IMR-90 (cell line): ENCODE results near the gene TUB. TPM values are rescaled to one million over a fixed set of nuclear protein-coding genes. Genes with fewer than 3 reads are reported as not detected.

Experiments
- ATAC-seq: fragments of 200-7000 bp; cut with Tn5 transposase; 2 replicates; pipeline ENCODE4 v1.9.1; 2020; ENCODE audit warnings: low read depth, mild to moderate bottlenecking, moderate library complexity
- BruUV-seq: library from RNA; stranded (reverse); fragments of 400-500 nt; replicated peaks from 2 replicates; lab custom pipeline; 2021; lab: Mats Ljungman, UMichigan
- CTCF ChIA-PET: fragments of 300-600 bp; formaldehyde crosslinking; extraction: SDS; loops from one replicate; lab custom pipeline; 2021; ENCODE audit warnings: antibody characterized with exemption; lab: Yijun Ruan, JAX
- POLR2A ChIA-PET: fragments of 300-600 bp; sonication (Branson Sonifier 250); formaldehyde crosslinking; loops from one replicate; lab custom pipeline; 2022; ENCODE audit warnings: antibody characterized with exemption; ENCODE audit not compliant: unreplicated experiment; lab: Charles Lee
- DNase-seq: peaks from one replicate; pipeline ENCODE4 v3.0.0; 2013
- H2AFZ ChIP-seq: replicated peaks from 2 replicates; pipeline ENCODE3; 2013; ENCODE audit warnings: low read length, mild to moderate bottlenecking; ENCODE audit not compliant: poor library complexity
- H2AK5ac ChIP-seq: 2 replicates; pipeline ENCODE4 v1.6.1; 2013; ENCODE audit warnings: low read depth, low read length, inconsistent platforms
- H2AK9ac ChIP-seq: replicated peaks from 2 replicates; pipeline ENCODE3; 2013; ENCODE audit warnings: mild to moderate bottlenecking, low read depth, low read length, moderate library complexity; ENCODE audit not compliant: poor library complexity
- H2BK120ac ChIP-seq: 2 replicates; pipeline ENCODE4 v1.6.1; 2013; ENCODE audit warnings: low read depth, low read length, inconsistent platforms
- H2BK15ac ChIP-seq: 3 replicates; pipeline ENCODE4 v1.6.1; 2013; ENCODE audit warnings: low read depth, low read length, inconsistent platforms
- H2BK20ac ChIP-seq: 2 replicates; pipeline ENCODE4 v1.6.1; 2013; ENCODE audit warnings: low read depth, mild to moderate bottlenecking, inconsistent platforms, low read length, moderate library complexity
- H2BK5ac ChIP-seq: 2 replicates; pipeline ENCODE4 v1.6.1; 2013; ENCODE audit warnings: mild to moderate bottlenecking, low read depth, low read length, inconsistent platforms; ENCODE audit not compliant: poor library complexity, severe bottlenecking
- H3K14ac ChIP-seq: replicated peaks from 2 replicates; pipeline ENCODE4 v1.6.1; 2013; ENCODE audit warnings: low read depth, low read length, inconsistent platforms
- H3K18ac ChIP-seq: 2 replicates; pipeline ENCODE4 v1.6.1; 2013; ENCODE audit warnings: low read depth, low read length, control low read depth
- H3K23ac ChIP-seq: 2 replicates; pipeline ENCODE4 v1.6.1; 2013; ENCODE audit warnings: low read depth, low read length, inconsistent platforms
- H3K27ac ChIP-seq: 2 replicates; pipeline ENCODE4 v1.5.1; 2013; ENCODE audit warnings: mild to moderate bottlenecking, control low read depth, low read length; ENCODE audit not compliant: insufficient read depth
- H3K27me3 ChIP-seq: 2 replicates; pipeline ENCODE4 v1.6.1; 2013; ENCODE audit warnings: low read length; ENCODE audit not compliant: control insufficient read depth, insufficient read depth
- H3K36me3 ChIP-seq: 2 replicates; pipeline ENCODE4 v1.6.1; 2013; ENCODE audit warnings: low read length, mixed read lengths; ENCODE audit not compliant: control insufficient read depth, insufficient read depth
- H3K4ac ChIP-seq: 2 replicates; pipeline ENCODE4 v1.6.1; 2013; ENCODE audit warnings: low read depth, low read length, inconsistent platforms
- H3K4me1 ChIP-seq: 2 replicates; pipeline ENCODE4 v1.6.1; 2013; ENCODE audit warnings: low read length, mixed read lengths; ENCODE audit not compliant: control insufficient read depth, insufficient read depth
- H3K4me2 ChIP-seq: 2 replicates; pipeline ENCODE4 v1.6.1; 2013; ENCODE audit warnings: low read depth, mild to moderate bottlenecking, control low read depth, low read length, moderate library complexity
- H3K4me3 ChIP-seq: 2 replicates; pipeline ENCODE4 v1.5.1; 2013; ENCODE audit warnings: low read depth, mild to moderate bottlenecking, control low read depth, low read length, moderate library complexity; ENCODE audit not compliant: insufficient read depth
- H3K56ac ChIP-seq: 2 replicates; pipeline ENCODE4 v1.6.1; 2013; ENCODE audit warnings: low read length, inconsistent platforms; ENCODE audit not compliant: insufficient read depth; ENCODE audit errors: extremely low read depth
- H3K79me1 ChIP-seq, 2 experiments: 2 replicates each; pipeline ENCODE4 v1.6.1; 2013; ENCODE audit warnings: low read length in 2 of 2, inconsistent platforms in 1 of 2, low read depth in 1 of 2
- H3K9ac ChIP-seq: 2 replicates; pipeline ENCODE4 v1.6.1; 2013; ENCODE audit warnings: low read depth, low read length, control low read depth
- H3K9me1 ChIP-seq: 2 replicates; pipeline ENCODE4 v1.6.1; 2013; ENCODE audit warnings: low read length, inconsistent platforms; ENCODE audit not compliant: insufficient read depth
- H3K9me3 ChIP-seq: 2 replicates; pipeline ENCODE4 v1.6.1; 2013; ENCODE audit warnings: low read length; ENCODE audit not compliant: control insufficient read depth, insufficient read depth
- H4K20me1 ChIP-seq: 2 replicates; pipeline ENCODE4 v1.6.1; 2013; ENCODE audit warnings: low read length, inconsistent platforms; ENCODE audit not compliant: insufficient read depth
- H4K5ac ChIP-seq: 2 replicates; pipeline ENCODE4 v1.6.1; 2013; ENCODE audit warnings: mild to moderate bottlenecking, low read depth, low read length, control low read depth
- H4K8ac ChIP-seq, 2 experiments: 2 replicates each; pipeline ENCODE4 v1.6.1; 2013; ENCODE audit warnings: low read depth in 2 of 2, low read length in 2 of 2, control low read depth in 1 of 2, inconsistent platforms in 1 of 2
- H4K91ac ChIP-seq: 2 replicates; pipeline ENCODE4 v1.6.1; 2013; ENCODE audit warnings: low read depth, low read length, inconsistent platforms; ENCODE audit not compliant: insufficient read depth
- BHLHE40 ChIP-seq: fragments of 150-350 bp; IDR thresholded peaks from 2 replicates; pipeline ENCODE4 v1.6.1; 2016; ENCODE audit warnings: mild to moderate bottlenecking, low read depth, low read length
- CEBPB ChIP-seq: IDR thresholded peaks from 2 replicates; pipeline ENCODE4 v1.6.1; 2012; ENCODE audit warnings: low read depth, low read length, improper control_type of control experiment
- CHD1 ChIP-seq: IDR thresholded peaks from 2 replicates; pipeline ENCODE4 v1.6.1; 2012; ENCODE audit warnings: low read depth, low read length, improper control_type of control experiment
- FOS ChIP-seq: fragments of 150-350 bp; IDR thresholded peaks from 2 replicates; pipeline ENCODE4 v1.6.1; 2016; ENCODE audit warnings: low read depth, low read length
- MAZ ChIP-seq: IDR thresholded peaks from 2 replicates; pipeline ENCODE4 v1.6.1; 2012; ENCODE audit warnings: low read depth, mild to moderate bottlenecking, low read length, improper control_type of control experiment, moderate library complexity, borderline replicate concordance
- MXI1 ChIP-seq: IDR thresholded peaks from 2 replicates; pipeline ENCODE4 v1.6.1; 2012; ENCODE audit warnings: low read depth, mild to moderate bottlenecking, low read length, moderate library complexity, borderline replicate concordance
- NFE2L2 ChIP-seq: fragments of 150-350 bp; IDR thresholded peaks from 2 replicates; pipeline ENCODE4 v1.6.1; 2016; ENCODE audit warnings: low read depth, mild to moderate bottlenecking, low read length
- POLR2A ChIP-seq: IDR thresholded peaks from 2 replicates; pipeline ENCODE4 v1.6.1; 2012; ENCODE audit warnings: mild to moderate bottlenecking, low read depth, low read length
- RAD21 ChIP-seq: IDR thresholded peaks from 2 replicates; pipeline ENCODE4 v1.6.1; 2012; ENCODE audit warnings: low read length, improper control_type of control experiment
- RCOR1 ChIP-seq: IDR thresholded peaks from 2 replicates; pipeline ENCODE4 v1.6.1; 2012; ENCODE audit warnings: mild to moderate bottlenecking, low read length, improper control_type of control experiment; ENCODE audit not compliant: insufficient replicate concordance
- RFX5 ChIP-seq: IDR thresholded peaks from 2 replicates; pipeline ENCODE4 v1.8.0; 2012; ENCODE audit warnings: low read depth, mild to moderate bottlenecking, low read length, moderate library complexity
- SMC3 ChIP-seq: fragments of 150-350 bp; IDR thresholded peaks from 2 replicates; pipeline ENCODE4 v1.6.1; 2016; ENCODE audit warnings: low read depth, mild to moderate bottlenecking, antibody characterized with exemption, low read length, moderate library complexity
- WGBS, 2 experiments: methylation state at CpG; one replicate each; pipeline versions ENCODE4 v1.1.5 to v1.1.7; 2013; ENCODE audit warnings: missing lambda C conversion rate in 2 of 2; ENCODE audit not compliant: insufficient read length in 1 of 2; ENCODE audit errors: extremely low coverage in 2 of 2; 5-methylcytosine and 5-hydroxymethylcytosine counted together
- dilution Hi-C: fragments of 300-500 bp; cut with HindIII; formaldehyde crosslinking; loops from one replicate; pipeline ENCODE4 v1.14.3; 2018; ENCODE audit warnings: low sequenced_read_pairs; ENCODE audit not compliant: unreplicated experiment
- in situ Hi-C: fragments of 300-500 bp; cut with MboI; formaldehyde crosslinking; loops from 3 replicates; pipeline ENCODE4 v1.14.3; 2019; ENCODE audit warnings: low sequenced_read_pairs, inconsistent platforms, mixed read lengths
- intact Hi-C: fragments of 100-400 bp; cut with micrococcal nuclease; formaldehyde crosslinking; loops from 2 replicates; pipeline ENCODE4 v1.10.0; 2022
- polyA plus RNA-seq, 3 experiments: library from polyadenylated mRNA; depleted of rRNA; stranded (reverse); fragments of >200 nt; gene quantifications; 2 replicates each; pipeline ENCODE4 v1.2.3, GENCODE V29; 2012; ENCODE audit warnings: low replicate concordance in 1 of 3
- total RNA-seq: library from RNA; depleted of rRNA; stranded (reverse); fragments of >200 nt; gene quantifications from 2 replicates; pipeline ENCODE4 v1.2.3, GENCODE V29; 2012
- TF ChIP-seq, protein P1 (sequence below): fragments of 150-350 bp; IDR thresholded peaks from 2 replicates; pipeline ENCODE4 v1.6.1; 2017; ENCODE audit warnings: mild to moderate bottlenecking, antibody characterized with exemption, low read length, low read depth
- TF ChIP-seq, protein P2 (sequence below): fragments of 150-350 bp; IDR thresholded peaks from 2 replicates; pipeline ENCODE4 v1.6.1; 2016; ENCODE audit warnings: low read depth, mild to moderate bottlenecking, low read length, moderate library complexity, borderline replicate concordance
- TF ChIP-seq, protein P3 (sequence below): conservative IDR thresholded peaks from 2 replicates; pipeline ENCODE4 v1.5.1; 2012; ENCODE audit warnings: mild to moderate bottlenecking, low read depth, low read length, improper control_type of control experiment

TUB gene
- total and polyA plus RNA-seq, 2 of the 4 experiments (the other 2 are of a cell fraction): 11.8 to 12.9 TPM

DNA sequence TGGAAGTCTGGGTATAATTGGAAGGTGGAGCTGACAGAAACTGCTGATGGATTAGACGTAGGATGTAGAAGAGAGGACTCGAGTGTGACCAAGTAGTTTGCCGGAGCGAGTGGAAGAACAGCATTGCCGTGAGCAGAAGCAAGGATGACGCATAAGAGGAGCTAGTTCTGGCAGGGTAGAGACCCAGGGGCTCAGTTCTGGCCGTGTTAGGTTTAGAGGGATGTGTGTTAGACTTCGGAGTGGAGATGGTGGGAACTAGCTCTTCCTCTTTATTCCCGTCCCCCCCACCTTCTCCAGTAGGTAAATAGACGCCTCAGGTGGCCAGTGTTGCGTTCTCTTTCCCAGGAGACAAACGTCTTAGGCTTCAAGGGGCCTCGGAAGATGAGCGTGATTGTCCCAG is 19.1 kb downstream of the TUB start:
- Histone ChIP-seq H3K79me1 (no peaks in the 10 kb centered on the region), H4K8ac (no peak overlapping the region), H3K27me3 (no peaks in the 10 kb centered on the region), H3K9me1 (no peaks in the 10 kb centered on the region), H3K4me1 (peaks cover 9% of the 10 kb centered on the region), H4K91ac (no peak overlapping the region), H2BK120ac (no peak overlapping the region), H4K20me1 (no peaks in the 10 kb centered on the region), H3K18ac (no peak overlapping the region), H3K56ac (no peak overlapping the region), H2BK20ac (no peak overlapping the region), H3K9ac (no peak overlapping the region), H3K4me2 (no peak overlapping the region), H2BK5ac (no peak overlapping the region), H3K14ac (no peak overlapping the region), H2AK5ac (no peak overlapping the region), H2AFZ (no peak overlapping the region), H3K27ac (no peak overlapping the region), H3K23ac (no peak overlapping the region), H3K9me3 (no peaks in the 10 kb centered on the region), H4K5ac (no peak overlapping the region), H2BK15ac (no peak overlapping the region), H2AK9ac (no peak overlapping the region), H3K36me3 (peaks cover 22% of the 10 kb centered on the region), H3K4ac (no peak overlapping the region), H3K4me3 (no peak overlapping the region)
- intact Hi-C loops (no loop called here), dilution Hi-C loops (no loop called here), in situ Hi-C loops (no loop called here)
- TF ChIP-seq, protein P1, sequence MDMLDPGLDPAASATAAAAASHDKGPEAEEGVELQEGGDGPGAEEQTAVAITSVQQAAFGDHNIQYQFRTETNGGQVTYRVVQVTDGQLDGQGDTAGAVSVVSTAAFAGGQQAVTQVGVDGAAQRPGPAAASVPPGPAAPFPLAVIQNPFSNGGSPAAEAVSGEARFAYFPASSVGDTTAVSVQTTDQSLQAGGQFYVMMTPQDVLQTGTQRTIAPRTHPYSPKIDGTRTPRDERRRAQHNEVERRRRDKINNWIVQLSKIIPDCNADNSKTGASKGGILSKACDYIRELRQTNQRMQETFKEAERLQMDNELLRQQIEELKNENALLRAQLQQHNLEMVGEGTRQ: no peak
- TF ChIP-seq POLR2A: no peak
- TF ChIP-seq BHLHE40: no peak
- no peak for TF ChIP-seq MXI1
- TF ChIP-seq CEBPB: no peak
- TF ChIP-seq MAZ: no peak
- TF ChIP-seq NFE2L2: no peak
- TF ChIP-seq RAD21: no peak
- TF ChIP-seq FOS: no peak
- TF ChIP-seq RFX5: no peak
- TF ChIP-seq SMC3: no peak
- TF ChIP-seq, protein P2, sequence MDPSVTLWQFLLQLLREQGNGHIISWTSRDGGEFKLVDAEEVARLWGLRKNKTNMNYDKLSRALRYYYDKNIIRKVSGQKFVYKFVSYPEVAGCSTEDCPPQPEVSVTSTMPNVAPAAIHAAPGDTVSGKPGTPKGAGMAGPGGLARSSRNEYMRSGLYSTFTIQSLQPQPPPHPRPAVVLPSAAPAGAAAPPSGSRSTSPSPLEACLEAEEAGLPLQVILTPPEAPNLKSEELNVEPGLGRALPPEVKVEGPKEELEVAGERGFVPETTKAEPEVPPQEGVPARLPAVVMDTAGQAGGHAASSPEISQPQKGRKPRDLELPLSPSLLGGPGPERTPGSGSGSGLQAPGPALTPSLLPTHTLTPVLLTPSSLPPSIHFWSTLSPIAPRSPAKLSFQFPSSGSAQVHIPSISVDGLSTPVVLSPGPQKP: no peak
- no peak for TF ChIP-seq RCOR1
- TF ChIP-seq, protein P3, sequence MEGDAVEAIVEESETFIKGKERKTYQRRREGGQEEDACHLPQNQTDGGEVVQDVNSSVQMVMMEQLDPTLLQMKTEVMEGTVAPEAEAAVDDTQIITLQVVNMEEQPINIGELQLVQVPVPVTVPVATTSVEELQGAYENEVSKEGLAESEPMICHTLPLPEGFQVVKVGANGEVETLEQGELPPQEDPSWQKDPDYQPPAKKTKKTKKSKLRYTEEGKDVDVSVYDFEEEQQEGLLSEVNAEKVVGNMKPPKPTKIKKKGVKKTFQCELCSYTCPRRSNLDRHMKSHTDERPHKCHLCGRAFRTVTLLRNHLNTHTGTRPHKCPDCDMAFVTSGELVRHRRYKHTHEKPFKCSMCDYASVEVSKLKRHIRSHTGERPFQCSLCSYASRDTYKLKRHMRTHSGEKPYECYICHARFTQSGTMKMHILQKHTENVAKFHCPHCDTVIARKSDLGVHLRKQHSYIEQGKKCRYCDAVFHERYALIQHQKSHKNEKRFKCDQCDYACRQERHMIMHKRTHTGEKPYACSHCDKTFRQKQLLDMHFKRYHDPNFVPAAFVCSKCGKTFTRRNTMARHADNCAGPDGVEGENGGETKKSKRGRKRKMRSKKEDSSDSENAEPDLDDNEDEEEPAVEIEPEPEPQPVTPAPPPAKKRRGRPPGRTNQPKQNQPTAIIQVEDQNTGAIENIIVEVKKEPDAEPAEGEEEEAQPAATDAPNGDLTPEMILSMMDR: no peak
- TF ChIP-seq CHD1: no peak
- ChIA-PET CTCF (interaction anchor here (1.1 to 4.1 kb wide), 6 partner anchors 9 to 93 kb away, joined by 3 to 55 read pairs (median 10); no protein-coding TSS in a partner anchor), POLR2A (no interaction called here)
- no TSS peak for BruUV-seq
- WGBS, 2 experiments: 90% methylated on average over 7 of the region's 14 CpGs; no CpG with 5 or more reads in 1 of the 2 experiments
- DNase-seq (no peak), ATAC-seq (no peak)
